Stimulated activated CD8-positive, alpha-beta memory T cell treated with anti-CD3 and anti-CD28 coated beads, Interleukin-15, amount 100 ng/mL, for 48 hours (primary cell): ENCODE measurements around the gene RASAL1.
A peak's percentile ranks its signal among the peaks of the same experiment; 100 is the strongest.
"Not testable (repeated sequence)": the region's sequence is repeated elsewhere in the genome, so short reads cannot be mapped to it uniquely, and the experiment has no call there.

Source experiments
- DNase-seq, 2 donors: peaks; one replicate each; pipeline ENCODE4 v3.0.0-alpha.2; 2020; ENCODE audit warnings: low read depth in 2 of 2

RASAL1 gene

GRCh38 chr12:113142173-113142885, 6.8 kb upstream of the RASAL1 start:
- no peak for DNase-seq

DNA sequence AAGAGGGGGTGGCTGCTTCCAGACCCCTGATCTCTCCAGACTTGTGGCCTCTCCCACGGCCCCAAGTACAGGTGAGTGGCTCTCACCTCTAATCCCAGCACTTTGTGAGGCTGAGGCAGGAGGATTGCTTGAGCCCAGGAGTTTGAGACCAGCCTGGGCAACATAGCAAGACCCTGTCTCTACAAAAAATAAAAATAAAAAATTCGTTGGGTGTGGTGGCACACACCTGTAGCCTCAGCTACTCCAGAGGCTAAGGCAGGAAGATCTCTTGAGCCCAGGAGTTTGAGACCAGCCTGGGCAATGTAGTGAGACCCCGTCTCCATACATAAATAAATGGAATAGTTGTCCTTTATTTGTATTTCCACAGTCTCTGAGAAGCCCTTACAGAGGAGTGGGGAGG, 6.2 kb upstream of the RASAL1 start:
- not testable (repeated sequence) for DNase-seq

GRCh38 chr12:113140706-113141105, 5.1 kb upstream of the RASAL1 start:
- no peak for DNase-seq

GRCh38 chr12:113138826-113139225, 3.3 kb upstream of the RASAL1 start:
- DNase-seq = no peak

- no peak for DNase-seq
Measured at GRCh38 chr12:113137861-113138783, 2.6 kb upstream of the RASAL1 start.

GRCh38 chr12:113136990-113137511, 1.5 kb upstream of the RASAL1 start:
- DNase-seq = no peak

DNA sequence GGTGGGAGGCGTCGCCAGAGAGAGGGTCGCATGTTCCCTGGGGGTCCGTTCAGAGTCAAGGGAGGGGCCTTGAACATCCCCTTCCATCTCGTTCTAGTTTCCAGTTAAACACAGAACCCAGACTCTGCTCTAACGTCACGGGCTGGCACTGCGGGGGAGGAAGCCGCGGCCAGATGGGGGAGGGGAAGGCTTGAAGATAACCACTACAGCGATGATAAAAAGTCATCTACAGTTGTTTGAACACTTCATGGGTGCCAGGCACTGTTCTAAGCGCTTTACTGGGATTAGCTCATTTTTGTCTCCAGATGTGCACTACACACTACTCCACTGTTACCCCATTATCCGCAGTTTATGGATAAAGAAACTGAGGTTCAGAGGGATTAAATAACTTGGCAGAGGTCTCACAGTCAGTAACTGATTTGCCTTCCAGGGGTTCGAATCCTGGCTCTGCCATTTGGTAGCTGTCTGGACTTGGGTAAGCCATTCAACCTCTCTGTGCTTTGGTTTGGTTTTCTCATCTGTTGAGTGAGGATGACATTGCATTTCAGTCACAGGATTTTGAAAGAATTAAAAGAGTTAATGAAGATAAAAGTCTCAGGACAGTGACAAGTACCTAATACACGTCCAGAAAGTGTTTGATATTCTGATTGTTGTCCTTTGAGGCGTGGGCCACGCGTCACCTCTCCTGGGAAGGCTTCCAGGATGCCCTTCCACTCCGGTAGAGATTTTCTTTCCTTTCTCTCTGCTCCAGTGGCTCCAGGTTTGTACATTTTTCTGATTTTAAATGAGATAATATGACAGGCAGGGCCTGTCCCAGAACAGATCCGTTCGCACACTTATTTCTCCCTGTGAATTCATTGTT, 798 bp upstream of the RASAL1 start:
- peak; percentile 62 for DNase-seq

DNA sequence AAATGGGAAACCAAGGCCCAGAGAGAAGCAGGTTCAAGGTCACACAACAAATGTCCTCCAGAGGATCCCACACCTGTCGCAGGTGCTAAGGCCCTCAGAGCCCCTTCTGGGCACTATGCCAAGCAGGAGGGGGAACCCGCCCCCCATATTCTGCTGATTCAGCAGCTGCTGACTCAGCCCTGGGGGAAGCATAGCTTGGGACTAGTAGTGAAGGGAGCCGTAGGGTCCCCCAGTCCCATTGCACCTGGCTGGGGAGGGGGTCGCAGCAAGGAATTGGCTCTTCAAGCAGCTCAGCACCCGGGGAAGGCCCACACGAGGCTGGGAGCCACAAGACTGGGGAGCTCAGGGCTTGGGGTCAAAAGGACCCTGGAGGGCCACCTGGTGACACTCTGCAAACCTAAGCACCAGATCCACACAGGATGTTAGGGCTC, 1.0 kb downstream of the RASAL1 start:
- DNase-seq = no peak

- no peak for DNase-seq
Measured at GRCh38 chr12:113134071-113134470, 1.5 kb downstream of the RASAL1 start.

DNA sequence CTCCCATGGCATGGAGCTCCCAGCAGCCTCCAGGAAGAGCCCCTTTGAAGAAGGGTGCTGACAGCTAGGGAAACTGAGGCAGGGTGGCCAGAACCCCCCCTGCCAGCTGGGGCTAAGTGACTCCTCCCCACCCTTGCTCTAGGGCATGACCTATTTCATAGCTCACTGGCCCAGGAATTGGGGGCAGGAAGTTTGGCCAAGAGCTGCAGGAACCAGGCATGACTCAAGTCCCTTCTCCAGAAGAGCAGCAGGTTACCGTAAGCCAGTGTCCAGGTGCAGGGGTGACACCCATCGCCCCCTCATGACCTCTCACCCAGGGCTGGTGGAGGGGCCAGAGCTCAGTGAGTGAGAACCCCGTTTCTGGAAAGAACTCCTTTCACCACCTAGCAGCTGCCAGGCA, 1.9 kb downstream of the RASAL1 start:
- DNase-seq = no peak

DNA sequence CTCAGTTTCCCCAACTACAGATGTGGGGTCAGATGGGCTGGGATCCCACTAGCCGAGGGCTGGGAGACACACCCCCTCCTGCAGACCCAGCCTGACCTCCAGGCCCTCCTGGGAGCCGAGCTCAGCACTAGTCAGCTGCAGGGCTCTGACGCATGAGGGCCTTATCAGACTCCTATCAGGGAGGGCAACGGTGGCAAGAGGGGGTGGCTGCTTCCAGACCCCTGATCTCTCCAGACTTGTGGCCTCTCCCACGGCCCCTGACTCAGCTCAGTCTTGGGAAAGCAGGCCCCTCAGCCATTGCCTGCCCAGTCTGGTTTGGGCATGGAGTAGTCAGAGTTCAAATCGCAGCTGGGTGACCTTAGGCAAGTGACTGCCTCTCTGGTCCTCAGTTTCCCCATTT, 2.5 kb downstream of the RASAL1 start:
- no peak for DNase-seq

DNA sequence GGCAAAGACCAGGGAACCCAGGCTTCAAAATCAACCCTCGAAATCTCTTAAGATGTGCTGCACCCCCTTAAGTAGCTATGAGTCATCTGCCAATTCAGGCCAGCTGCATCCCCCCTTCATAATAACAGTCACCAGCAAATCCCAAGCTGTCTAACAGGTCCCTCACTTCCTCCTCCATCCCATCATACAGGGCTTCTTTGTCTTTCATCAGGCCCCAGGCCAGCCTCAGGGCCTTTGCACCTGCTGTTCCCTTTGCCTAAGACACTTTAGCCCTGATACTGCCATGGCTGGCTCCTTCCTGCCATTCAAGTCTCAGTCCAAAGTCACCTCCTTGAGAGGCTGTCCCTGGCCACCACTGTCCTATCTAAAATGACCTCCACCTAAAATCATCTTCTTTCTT, 4.0 kb downstream of the RASAL1 start:
- no peak for DNase-seq

DNA sequence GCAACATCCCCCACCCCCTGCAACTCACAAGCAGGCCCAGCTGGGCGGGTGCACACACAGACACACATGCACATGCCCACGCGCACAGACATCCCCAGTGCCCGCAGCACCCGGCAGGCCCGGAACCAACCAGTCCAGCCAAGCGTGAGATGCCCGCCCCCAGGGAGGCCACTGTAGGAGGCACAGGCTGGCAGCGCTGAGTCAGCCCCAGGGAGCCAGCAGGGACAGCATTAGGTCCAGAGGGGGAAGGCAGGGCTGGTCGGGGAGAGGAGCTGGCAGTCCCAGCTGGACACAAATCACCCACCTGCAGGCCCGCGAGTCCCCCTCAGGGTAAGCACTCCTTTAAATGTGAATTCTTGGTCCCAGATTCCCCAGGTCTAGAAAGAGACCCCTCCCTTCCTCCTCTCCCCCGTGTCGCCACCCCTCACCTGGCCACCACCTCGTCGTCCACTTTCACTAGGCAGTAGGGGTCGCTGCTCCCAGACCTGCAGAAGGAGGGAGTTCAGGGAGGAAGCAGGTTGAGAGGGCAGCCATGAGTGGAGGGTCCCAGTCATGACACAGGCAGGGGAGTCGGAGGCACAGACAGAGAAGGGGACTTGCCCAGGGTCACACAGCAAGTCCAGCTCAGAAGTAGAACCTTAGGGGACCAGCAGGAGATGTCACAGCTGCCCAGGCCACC, 5.0 kb downstream of the RASAL1 start:
- no peak for DNase-seq

DNA sequence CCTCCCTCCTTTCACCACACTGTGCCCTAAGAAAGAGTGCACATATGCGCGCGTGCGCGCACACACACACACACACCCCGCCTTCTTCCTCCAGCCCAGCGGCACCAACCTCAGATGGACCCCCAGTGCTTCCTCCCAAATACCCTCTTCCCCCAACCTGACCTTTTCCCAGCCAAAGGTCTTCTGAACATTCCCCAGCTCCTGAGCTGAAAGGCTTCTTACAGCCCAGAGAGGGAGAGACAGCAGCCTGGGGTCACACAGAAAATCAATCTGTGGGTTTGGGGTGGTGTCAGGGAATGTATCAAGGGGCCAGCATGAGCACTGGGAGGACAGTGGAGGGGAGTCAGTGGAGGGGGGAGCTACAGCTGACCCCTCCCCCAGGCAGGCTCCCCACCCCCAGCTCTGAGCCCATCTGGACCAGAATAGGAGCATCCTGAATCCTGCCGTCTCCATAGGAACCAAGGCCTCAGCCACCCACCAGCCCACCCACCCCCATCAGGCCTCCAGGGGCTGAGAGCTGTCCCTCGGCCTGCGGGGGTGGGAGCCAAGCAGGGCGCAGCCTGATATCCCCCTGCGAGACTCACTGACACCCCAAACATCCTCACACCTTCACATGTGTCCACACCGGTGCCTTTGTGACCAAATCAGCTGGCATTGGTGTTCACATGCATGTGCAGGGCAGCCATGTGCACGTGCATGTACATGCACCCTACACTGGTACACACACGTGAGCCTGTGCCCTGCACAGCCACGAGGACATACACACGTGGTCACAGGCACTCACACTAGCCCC, 5.7 kb downstream of the RASAL1 start:
- DNase-seq = no peak

DNA sequence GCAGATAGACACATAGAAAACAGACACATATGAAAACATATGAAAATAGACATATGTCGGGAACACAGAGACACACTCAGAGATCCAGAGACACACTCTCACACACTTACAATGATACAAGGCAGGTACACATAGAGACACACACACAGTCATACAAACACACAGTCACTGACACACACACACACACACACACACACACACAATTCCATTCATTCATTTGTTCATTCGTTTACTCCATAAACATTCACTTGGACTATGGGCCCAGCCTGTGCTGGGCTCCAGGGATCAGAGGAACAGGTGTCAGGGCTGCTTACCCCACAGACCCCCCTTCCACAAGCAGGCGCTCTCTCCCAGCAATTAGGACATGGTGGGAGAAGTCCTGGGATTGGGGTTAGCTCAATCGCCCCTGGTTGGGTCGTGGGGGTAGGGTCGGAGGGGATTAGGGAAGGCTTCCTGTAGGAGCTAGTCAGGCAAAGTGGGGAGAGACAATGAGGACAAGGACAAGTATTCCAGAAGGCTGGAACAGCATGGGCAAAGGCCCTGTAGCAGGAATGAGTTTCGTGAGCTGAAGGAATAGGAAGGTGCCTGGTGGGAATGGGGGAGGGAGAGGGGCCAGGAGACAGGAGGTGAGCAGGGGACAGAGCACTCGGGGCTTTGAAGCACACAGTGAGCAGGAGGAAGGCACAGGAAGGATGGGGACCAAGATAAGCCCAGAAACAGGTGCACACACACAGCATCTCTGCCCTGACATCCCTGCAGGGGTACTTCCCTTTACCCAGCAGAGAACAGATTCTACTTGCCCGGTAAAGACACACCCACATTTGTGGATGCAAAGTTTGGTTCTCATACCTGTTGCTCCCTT, 6.5 kb downstream of the RASAL1 start:
- DNase-seq = no peak

- no peak for DNase-seq
Measured at GRCh38 chr12:113127791-113128199, 7.8 kb downstream of the RASAL1 start.

DNA sequence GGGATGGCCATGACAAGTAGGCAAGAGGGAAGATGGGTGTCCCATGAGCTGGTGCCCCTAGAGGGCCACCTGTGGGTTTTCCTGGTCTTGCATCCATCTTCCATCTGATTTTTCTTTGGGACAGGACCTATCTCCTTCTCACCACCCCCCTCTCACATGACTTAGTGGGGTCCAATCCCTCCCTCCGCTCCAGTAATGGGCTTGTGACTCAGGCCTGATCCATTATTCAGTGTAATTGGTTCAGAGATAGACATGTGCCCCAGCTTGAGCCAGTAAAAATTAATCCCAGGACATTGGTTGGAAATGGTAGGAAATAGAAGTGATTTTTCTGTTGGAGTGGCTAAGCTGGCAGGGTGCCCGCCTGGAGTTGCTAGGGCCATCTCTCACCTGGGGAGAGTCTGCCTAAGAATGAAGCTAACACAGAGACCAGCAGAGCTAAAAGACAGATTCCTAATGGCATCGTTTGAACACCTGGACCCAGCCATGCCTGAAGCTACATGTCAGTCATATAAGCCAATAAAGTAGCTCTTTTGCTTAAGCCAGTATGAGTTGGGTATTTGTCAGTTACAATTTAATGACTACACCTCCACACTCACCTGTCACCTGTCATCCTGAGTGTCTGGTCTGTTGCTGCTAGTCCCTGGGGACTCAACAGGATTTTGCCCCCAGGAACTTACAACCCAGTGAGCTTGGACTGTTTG, 14.7 kb downstream of the RASAL1 start:
- no peak for DNase-seq

- no peak for DNase-seq
Measured at GRCh38 chr12:113119980-113120669, 15.4 kb downstream of the RASAL1 start.
